DMS153 treated with DMSO at 0.1 percent for 48 hours (cell line): ENCODE data around the gene PRPF40B.
A peak's percentile ranks its signal among the peaks of the same experiment; 100 is the strongest.

Source experiments
- DNase-seq: peaks from one replicate; lab custom pipeline; 2025; ENCODE audit not compliant: unreplicated experiment; lab: John Stamatoyannopoulos, UW

The PRPF40B gene

DNA sequence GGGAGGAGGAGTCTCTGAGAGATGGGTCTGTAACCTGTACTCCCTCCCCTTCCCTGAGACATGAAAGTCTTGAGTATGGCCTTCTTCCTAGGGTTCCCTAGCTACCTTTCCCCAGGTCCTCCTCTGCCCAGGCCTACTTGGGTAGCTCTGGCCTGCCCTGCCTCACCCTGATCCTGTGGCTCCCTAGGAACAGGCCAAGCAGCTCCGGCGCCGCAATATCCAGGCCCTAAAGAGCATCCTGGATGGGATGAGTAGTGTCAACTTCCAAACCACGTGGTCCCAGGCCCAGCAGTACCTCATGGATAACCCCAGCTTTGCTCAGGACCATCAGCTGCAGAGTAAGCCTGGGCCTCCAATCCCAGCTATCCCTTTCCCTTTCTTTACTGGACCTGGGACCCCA lies 12.3 kb downstream of the PRPF40B start:
- DNase-seq = no peak

DNA sequence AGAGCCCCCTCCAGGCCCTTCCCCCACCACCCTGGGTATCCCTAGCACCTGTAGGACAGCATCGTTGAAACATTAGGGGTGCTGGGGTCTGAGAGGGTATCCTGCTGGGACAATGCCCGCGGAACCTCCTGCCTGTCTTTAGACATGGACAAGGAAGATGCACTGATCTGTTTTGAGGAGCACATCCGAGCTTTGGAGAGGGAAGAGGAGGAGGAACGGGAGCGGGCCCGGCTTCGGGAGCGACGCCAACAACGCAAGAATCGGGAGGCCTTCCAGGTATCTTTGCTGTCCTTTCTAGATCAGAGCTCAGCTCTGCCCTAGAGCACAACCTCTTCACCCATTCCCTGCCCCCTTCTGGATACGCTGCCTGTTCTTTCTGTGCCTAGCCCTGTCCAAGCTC lies 13.2 kb downstream of the PRPF40B start:
- DNase-seq = no peak

DNA sequence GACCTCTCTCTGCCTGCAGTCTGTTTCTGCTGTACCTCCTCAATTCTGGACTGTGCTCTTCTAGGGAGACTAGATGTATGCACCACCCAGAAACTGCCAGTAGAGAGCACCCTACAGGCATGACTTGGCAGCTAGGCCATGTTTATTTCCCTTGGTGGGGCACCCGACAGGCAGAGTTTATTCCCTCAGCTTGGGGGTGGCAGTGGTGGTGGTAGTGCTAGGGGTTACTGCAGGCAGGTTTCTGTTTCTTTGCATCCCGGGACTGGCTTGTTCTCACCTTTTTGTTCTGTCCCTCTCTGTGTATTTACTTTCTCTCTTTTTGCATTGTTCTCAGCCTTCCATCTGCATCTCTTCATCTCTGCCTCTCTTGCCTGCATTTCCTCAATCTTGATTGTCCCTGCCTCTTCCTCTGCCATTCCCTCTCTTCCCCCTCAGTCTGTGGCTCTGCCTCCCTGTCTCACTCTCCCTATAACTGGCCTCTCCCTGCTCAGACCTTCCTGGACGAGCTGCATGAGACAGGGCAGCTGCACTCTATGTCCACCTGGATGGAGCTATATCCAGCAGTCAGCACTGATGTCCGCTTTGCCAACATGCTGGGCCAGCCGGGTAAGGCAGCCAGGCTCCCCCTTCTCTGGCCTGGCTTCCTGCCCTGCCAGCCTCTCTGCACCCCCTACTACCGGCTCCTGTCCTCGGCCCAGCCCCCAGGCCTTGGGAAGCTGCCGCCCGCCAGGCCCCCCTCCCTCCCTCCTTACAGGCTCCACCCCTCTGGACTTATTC lies 13.8 kb downstream of the PRPF40B start:
- DNase-seq = peak; percentile 57

GRCh38 chr12:49641748-49642369 lies 18.5 kb downstream of the PRPF40B start:
- DNase-seq = no peak

GRCh38 chr12:49642370-49642802 lies 19.0 kb downstream of the PRPF40B start:
- DNase-seq = no peak

DNA sequence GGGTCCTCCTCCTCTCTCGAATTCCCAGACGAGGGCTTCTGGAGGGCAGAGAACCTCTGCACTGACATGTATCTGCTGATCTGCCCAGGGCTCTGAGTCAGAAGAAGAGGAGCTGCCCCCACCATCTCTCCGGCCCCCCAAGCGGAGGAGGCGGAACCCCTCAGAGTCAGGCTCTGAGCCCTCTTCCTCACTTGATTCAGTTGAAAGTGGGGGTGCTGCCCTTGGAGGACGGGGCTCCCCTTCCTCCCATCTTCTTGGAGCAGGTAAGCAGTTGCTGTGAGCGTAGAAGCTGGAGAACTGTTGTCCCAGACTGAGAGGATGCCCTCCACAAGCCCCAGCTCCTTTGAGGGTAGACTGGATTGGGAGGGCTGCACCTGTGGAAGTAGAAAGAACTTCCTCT lies 19.8 kb downstream of the PRPF40B start:
- DNase-seq = no peak

DNA sequence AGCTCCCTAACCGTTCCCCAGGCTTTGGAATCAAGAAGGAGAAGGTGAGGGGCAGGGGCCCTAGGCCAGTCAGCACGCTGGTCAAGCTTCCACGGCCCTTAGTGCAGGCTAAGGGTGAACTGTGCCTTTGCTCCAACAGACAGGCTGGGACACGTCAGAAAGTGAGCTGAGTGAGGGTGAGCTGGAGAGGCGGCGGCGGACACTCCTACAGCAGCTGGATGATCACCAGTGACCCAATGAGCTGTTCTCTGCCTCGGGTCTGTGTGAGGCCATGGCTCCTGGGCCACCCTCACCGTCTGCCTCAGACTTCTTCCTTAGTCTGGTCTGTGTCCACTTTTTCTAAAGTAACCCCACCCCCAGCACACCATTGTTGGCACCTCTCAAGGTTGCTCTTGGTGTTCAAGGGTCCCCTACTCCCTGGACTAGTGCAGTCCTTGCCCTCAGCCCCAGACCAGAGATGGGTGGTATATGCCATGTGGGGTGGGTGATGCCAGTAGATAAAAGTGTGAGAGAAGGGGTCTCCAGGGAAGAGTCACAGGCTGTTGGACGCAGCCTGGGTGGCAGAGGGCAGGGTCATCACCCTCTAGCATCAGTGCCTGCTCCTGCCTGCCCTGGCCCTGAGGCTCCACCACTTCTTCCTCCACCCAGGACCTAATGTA lies 20.7 kb downstream of the PRPF40B start:
- no peak for DNase-seq

- DNase-seq = peak; percentile 63
These were observed 21.2 kb downstream of the PRPF40B start for GRCh38 chr12:49644620-49644994.

DNA sequence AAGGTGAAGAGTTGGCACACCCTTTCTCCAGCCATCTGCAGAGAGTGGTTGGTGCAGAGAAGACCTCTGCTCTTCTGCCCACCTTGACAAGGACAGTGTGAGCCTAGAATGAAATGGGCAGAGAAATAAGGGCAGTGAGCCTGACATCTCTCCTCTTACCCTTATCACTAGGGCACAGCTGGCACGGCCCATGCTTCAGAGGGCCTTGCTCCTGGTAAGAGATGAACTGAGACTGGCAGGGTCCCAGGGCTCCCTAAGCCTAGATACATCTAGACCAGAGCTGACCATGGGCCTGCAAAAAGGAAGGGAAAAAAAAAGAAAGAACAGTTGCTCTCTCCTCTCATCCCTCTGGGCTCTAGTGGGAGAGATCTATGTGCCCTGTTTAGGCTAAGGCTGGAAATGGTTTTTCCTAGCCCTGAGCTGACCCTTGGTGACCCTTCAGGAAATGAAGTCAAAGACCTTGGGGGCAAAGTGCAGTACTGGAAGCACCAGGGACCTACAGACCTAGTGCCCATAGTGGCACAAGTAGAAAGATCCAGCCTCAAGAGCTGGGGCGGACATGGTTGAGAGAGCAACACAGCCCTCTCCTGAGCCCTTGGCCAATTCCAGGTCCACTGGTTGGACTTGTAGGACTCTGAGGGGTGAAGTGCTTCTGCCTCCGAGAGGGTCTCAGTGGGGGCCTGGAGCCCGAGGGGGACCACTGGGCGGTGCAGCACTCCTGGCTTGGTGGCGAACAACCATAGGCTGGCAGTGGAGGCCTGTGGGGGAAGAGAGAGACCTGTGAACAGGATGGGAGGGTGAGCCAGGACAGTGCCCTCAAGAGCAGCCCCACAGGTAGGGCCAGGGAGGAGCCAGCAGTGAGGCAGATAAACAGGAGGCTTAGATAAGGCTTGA lies 22.0 kb downstream of the PRPF40B start:
- no peak for DNase-seq

DNA sequence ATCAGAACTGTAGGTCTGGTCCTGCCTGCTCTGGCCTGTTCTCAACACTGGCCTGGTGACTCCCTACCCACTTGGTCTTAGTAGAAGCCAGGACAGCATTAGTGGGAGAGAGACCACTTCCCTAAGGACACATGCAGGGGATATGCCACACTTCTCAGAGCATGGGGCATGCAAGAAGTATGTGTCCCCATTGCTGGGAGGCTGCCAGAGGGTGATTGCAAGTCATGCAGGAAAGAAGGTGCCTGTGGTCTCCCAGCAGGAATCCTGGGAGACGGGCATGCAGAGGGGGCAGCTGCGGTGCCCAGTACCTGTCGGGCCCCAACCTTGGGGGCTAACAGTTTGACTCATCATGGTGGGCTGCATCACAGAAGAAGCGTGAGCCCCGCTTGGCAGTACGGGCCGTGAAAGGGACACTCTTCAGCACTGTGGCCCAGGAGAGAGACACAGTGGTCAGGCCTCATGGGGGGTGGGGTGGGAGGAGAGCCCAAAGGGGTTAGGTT lies 23.0 kb downstream of the PRPF40B start:
- DNase-seq = no peak

GRCh38 chr12:49646871-49647654 lies 23.7 kb downstream of the PRPF40B start:
- DNase-seq = no peak

GRCh38 chr12:49647827-49648711 lies 24.7 kb downstream of the PRPF40B start:
- no peak for DNase-seq

- no peak for DNase-seq
These were observed 25.3 kb downstream of the PRPF40B start for GRCh38 chr12:49648712-49649003.

DNA sequence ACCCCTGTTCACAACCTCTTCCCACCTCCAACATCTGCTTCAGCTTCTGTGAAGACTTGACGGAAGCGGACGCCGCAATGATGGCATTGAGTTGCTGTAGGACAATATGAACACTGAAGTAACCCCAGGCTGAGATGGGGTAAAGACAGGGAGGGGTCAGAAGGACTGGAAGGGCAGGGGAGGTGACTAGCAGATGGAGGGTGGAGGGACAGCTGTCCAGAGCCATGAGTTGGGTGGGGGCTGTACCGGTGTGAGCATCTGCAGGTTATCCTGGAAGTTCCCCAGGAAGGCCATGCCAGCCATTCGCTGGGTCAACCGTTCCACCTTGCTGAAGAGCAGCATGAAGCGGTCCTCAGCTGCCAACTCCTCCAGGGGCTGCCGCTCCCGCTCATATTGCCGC lies 26.1 kb downstream of the PRPF40B start:
- no peak for DNase-seq

- no peak for DNase-seq
These were observed 26.5 kb downstream of the PRPF40B start for GRCh38 chr12:49649892-49650291.

DNA sequence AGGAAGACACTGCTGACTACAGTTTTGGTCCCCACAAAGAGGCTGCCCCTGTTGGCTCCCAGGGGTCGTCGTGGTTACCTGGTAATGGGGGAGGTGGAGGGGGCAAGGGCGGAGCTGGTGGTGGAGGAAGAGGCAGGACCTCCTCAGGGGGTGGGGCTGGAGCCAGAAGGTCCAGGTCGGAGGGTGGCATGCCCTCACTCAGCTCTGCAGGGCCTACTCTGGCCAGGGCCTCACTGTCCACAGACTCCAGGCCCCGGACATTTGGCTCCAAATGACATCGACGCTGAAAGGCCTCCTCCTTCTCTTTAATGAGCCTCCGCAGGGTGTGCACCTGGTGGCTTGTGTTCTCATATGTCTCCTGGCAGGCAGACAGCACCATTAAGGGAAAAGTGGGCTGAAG lies 28.5 kb downstream of the PRPF40B start:
- DNase-seq = no peak

GRCh38 chr12:49652921-49653520 lies 29.7 kb downstream of the PRPF40B start:
- no peak for DNase-seq

- DNase-seq = no peak
These were observed 31.4 kb downstream of the PRPF40B start for GRCh38 chr12:49654715-49655114.

- no peak for DNase-seq
These were observed 32.4 kb downstream of the PRPF40B start for GRCh38 chr12:49655595-49656236.
